ENCODE data around the gene WDR72.

The WDR72 gene

DNA sequence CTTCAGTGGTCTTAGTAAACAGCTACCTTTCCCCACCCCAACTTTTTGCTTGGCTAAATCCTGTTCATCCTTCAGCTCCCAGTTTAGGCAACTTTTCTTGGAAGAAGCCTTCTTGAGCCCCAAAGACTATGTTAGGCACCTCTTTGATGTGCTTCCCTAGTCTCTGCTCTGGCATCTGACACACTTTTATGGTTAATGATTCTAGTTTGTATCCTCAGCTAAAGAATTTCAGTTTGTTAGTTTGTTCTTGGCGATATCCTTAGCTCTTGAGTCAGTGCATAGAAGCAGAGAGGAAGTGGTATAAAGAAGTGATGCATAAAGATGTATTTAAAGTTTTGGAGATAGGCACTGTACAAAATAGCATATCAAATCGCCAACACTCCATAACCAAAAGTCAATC, 168.4 kb downstream of the WDR72 start:
- no peak for DNase-seq (ENCODE audit: low read depth, low spot score)
- Histone ChIP-seq H3K27ac (ENCODE audit: low read length) (no peak overlapping the region), H3K36me3 (ENCODE audit: control insufficient read depth, insufficient read depth, low read length) (no peaks in the 10 kb centered on the region), H3K9me3 (ENCODE audit: control insufficient read depth, insufficient read depth, low read length) (no peaks in the 10 kb centered on the region), H3K27me3 (ENCODE audit: control insufficient read depth, insufficient read depth, low read length) (no peaks in the 10 kb centered on the region), H3K4me3 (ENCODE audit: low read length) (no peak overlapping the region), H3K4me1 (ENCODE audit: control insufficient read depth, insufficient read depth, low read length) (no peaks in the 10 kb centered on the region)
- no CpG with 5 or more reads among the region's 2 CpGs for WGBS (ENCODE audit: insufficient coverage, insufficient read length)

DNA sequence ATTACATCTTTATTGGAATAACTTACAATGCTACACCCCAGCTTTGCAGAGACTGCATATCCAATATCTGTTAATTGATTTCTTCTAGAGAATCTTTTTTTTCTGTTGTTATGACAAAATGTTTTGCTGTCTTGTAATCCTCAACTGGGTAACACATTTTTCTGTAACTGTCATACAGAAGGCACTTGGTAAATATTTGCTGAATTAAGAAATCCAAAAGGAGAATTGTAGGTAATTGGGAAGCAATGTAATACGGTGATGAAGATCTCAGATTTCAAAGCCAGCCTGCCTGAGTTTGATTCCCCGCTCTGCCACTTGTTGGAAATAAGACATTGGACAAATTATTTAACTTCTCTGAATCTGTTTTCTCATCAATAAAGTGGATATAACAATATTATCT, 169.1 kb downstream of the WDR72 start:
- Histone ChIP-seq H3K27me3 (ENCODE audit: control insufficient read depth, insufficient read depth, low read length) (no peaks in the 10 kb centered on the region), H3K27ac (ENCODE audit: low read length) (no peak overlapping the region), H3K36me3 (ENCODE audit: control insufficient read depth, insufficient read depth, low read length) (no peaks in the 10 kb centered on the region), H3K4me1 (ENCODE audit: control insufficient read depth, insufficient read depth, low read length) (no peaks in the 10 kb centered on the region), H3K4me3 (ENCODE audit: low read length) (no peak overlapping the region), H3K9me3 (ENCODE audit: control insufficient read depth, insufficient read depth, low read length) (no peaks in the 10 kb centered on the region)
- WGBS (ENCODE audit: insufficient coverage, insufficient read length): no CpG with 5 or more reads among the region's 2 CpGs
- DNase-seq (ENCODE audit: low read depth, low spot score): no peak

DNA sequence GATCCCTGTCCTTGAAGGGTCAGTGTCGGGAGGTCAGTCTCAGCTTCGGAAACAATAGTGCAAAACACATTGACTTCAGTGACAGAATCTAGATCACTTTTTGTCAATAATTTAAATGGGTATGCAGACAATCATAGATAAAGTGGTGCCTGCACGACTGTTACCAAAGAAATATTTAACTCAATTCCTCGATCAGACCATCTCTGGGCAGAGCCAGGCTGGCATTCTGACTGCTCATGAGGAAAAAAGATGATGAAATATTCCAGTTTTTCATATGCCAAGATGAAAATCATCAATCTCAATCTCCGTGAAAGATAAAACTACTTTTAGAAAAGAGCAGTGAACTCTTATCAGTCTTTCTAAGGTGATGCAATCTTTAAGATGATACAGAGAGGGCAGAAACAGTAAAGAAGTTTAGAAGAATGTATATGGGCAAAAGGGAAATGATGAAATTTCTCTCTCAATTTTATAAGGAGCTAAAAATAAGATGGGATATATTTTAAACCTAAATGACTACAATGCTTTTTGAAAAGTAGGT, 169.9 kb downstream of the WDR72 start:
- no peaks in the 10 kb centered on the region for H3K9me3 ChIP-seq (ENCODE audit: control insufficient read depth, insufficient read depth, low read length)
- WGBS (ENCODE audit: insufficient coverage, insufficient read length): no CpG with 5 or more reads among the region's 5 CpGs
- no peak for DNase-seq (ENCODE audit: low read depth, low spot score)
- no peaks in the 10 kb centered on the region for H3K4me1 ChIP-seq (ENCODE audit: control insufficient read depth, insufficient read depth, low read length)
- H3K4me3 ChIP-seq (ENCODE audit: low read length): no peak overlapping the region
- no peaks in the 10 kb centered on the region for H3K27me3 ChIP-seq (ENCODE audit: control insufficient read depth, insufficient read depth, low read length)
- H3K27ac ChIP-seq (ENCODE audit: low read length): no peak overlapping the region
- no peaks in the 10 kb centered on the region for H3K36me3 ChIP-seq (ENCODE audit: control insufficient read depth, insufficient read depth, low read length)

DNA sequence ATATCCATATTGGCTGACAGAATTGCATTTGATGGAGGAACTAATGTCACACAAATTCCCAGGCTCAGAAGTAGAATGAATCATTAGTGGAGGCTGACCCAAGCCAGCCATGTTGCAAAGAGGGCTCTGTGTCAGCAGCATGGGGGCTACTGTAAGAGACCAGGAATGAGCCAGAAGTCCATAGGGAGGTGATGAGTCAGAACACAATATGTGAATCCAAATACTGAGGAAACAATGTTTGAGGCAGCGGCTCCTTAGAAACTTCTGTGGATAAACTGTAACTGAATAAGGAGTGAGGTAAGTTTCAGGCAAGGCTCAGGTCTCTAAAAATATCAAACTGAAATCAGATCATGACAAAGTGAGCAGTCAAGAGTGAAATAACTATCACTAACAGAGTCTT, 170.7 kb downstream of the WDR72 start:
- H3K27me3 ChIP-seq (ENCODE audit: control insufficient read depth, insufficient read depth, low read length): no peaks in the 10 kb centered on the region
- no peak overlapping the region for H3K4me3 ChIP-seq (ENCODE audit: low read length)
- no CpG with 5 or more reads among the region's 1 CpG for WGBS (ENCODE audit: insufficient coverage, insufficient read length)
- no peak for DNase-seq (ENCODE audit: low read depth, low spot score)
- H3K27ac ChIP-seq (ENCODE audit: low read length): no peak overlapping the region
- H3K9me3 ChIP-seq (ENCODE audit: control insufficient read depth, insufficient read depth, low read length): no peaks in the 10 kb centered on the region
- H3K36me3 ChIP-seq (ENCODE audit: control insufficient read depth, insufficient read depth, low read length): no peaks in the 10 kb centered on the region
- no peaks in the 10 kb centered on the region for H3K4me1 ChIP-seq (ENCODE audit: control insufficient read depth, insufficient read depth, low read length)

DNA sequence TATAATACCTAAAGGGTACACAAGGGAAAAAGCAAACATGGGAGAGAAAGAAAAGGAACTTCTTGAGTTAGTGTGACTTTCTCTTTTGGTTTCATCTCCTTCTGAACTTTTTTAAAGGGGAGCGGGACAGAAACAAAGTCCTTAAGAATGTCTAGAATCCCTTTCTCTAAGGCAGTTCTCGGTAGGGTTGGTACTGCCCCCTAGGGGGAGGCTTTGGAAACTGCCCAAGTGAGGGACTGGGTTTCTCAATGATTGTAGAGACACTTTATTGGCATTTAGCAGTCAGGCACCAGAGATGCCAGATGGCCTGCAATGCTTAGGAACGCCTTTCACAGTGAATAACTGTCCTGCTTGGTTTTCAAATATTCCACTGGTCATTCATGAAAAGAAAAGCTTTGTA, 172.7 kb downstream of the WDR72 start:
- Histone ChIP-seq H3K36me3 (ENCODE audit: control insufficient read depth, insufficient read depth, low read length) (no peaks in the 10 kb centered on the region), H3K4me1 (ENCODE audit: control insufficient read depth, insufficient read depth, low read length) (no peaks in the 10 kb centered on the region), H3K27ac (ENCODE audit: low read length) (no peak overlapping the region), H3K9me3 (ENCODE audit: control insufficient read depth, insufficient read depth, low read length) (no peaks in the 10 kb centered on the region), H3K4me3 (ENCODE audit: low read length) (no peak overlapping the region), H3K27me3 (ENCODE audit: control insufficient read depth, insufficient read depth, low read length) (no peaks in the 10 kb centered on the region)
- WGBS (ENCODE audit: insufficient coverage, insufficient read length): no CpG with 5 or more reads among the region's 3 CpGs
- DNase-seq (ENCODE audit: low read depth, low spot score): peak; percentile 74

DNA sequence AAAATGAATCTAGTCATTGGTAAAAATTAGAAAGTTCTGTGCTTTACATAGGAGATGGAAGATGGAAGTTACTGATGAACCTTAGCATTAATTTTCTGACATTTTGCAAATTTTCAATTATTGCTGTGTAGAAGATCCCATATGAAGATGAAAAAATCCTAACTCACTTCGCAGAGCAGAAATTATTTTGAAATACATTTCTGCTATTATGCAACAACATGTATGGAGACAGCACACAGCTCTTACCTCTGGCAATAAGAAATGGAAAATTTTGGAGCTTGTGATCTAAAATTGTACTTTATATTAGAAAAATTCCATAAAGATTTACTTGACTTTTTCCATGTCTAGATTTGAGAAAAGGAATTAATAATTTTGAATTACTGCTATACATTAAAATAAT, 177.9 kb downstream of the WDR72 start:
- Histone ChIP-seq H3K27ac (ENCODE audit: low read length) (no peak overlapping the region), H3K27me3 (ENCODE audit: control insufficient read depth, insufficient read depth, low read length) (no peaks in the 10 kb centered on the region), H3K4me3 (ENCODE audit: low read length) (no peak overlapping the region), H3K4me1 (ENCODE audit: control insufficient read depth, insufficient read depth, low read length) (no peaks in the 10 kb centered on the region), H3K36me3 (ENCODE audit: control insufficient read depth, insufficient read depth, low read length) (no peaks in the 10 kb centered on the region), H3K9me3 (ENCODE audit: control insufficient read depth, insufficient read depth, low read length) (no peaks in the 10 kb centered on the region)
- no CpG with 5 or more reads among the region's 1 CpG for WGBS (ENCODE audit: insufficient coverage, insufficient read length)
- DNase-seq (ENCODE audit: low read depth, low spot score): no peak

DNA sequence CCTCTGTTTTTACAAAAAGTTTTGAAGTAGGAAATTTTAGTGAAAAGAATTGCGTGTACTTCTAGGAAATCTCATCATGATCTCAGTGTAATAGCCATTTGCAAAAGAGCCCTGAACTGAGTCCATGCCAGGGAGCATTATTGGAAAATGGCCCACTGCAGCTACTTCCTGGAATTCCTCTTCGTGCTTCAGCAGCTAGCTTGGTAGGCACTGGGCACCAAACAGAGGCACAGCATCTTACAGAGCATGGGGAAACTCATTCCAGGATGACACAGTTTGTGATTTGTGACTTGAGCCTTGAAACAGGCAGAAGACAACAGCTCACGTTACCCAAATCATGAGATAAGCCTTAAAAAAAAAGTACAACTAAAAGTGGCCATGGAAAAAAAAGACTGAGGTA, 179.1 kb downstream of the WDR72 start:
- no CpG with 5 or more reads among the region's 3 CpGs for WGBS (ENCODE audit: insufficient coverage, insufficient read length)
- Histone ChIP-seq H3K4me3 (ENCODE audit: low read length) (no peak overlapping the region), H3K27me3 (ENCODE audit: control insufficient read depth, insufficient read depth, low read length) (no peaks in the 10 kb centered on the region), H3K4me1 (ENCODE audit: control insufficient read depth, insufficient read depth, low read length) (no peaks in the 10 kb centered on the region), H3K36me3 (ENCODE audit: control insufficient read depth, insufficient read depth, low read length) (no peaks in the 10 kb centered on the region), H3K27ac (ENCODE audit: low read length) (no peak overlapping the region), H3K9me3 (ENCODE audit: control insufficient read depth, insufficient read depth, low read length) (no peaks in the 10 kb centered on the region)
- DNase-seq (ENCODE audit: low read depth, low spot score): no peak

DNA sequence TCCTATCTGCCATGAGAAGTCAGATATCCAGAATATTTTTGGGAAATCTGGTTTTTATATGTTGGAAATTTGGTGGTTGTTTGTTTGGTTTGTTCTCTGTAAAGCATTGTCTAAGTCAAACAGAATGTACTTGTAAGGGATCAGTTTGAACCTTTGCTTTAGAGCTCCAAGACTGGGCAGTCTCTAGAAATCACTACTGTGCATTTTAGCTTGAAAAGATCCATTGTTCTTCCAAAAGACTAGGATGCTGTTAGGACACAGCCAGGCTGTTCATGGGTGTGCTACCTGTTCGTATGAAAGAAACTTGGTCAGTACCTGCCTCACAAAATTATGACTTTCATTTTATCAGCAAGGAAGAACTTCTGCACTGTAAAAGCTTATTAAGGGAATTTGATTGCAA, 182.6 kb downstream of the WDR72 start:
- H3K4me1 ChIP-seq (ENCODE audit: control insufficient read depth, insufficient read depth, low read length): no peaks in the 10 kb centered on the region
- H3K9me3 ChIP-seq (ENCODE audit: control insufficient read depth, insufficient read depth, low read length): no peaks in the 10 kb centered on the region
- no peak for DNase-seq (ENCODE audit: low read depth, low spot score)
- H3K27ac ChIP-seq (ENCODE audit: low read length): no peak overlapping the region
- H3K27me3 ChIP-seq (ENCODE audit: control insufficient read depth, insufficient read depth, low read length): no peaks in the 10 kb centered on the region
- H3K36me3 ChIP-seq (ENCODE audit: control insufficient read depth, insufficient read depth, low read length): no peaks in the 10 kb centered on the region
- WGBS (ENCODE audit: insufficient coverage, insufficient read length): no CpG with 5 or more reads among the region's 1 CpG
- no peak overlapping the region for H3K4me3 ChIP-seq (ENCODE audit: low read length)

DNA sequence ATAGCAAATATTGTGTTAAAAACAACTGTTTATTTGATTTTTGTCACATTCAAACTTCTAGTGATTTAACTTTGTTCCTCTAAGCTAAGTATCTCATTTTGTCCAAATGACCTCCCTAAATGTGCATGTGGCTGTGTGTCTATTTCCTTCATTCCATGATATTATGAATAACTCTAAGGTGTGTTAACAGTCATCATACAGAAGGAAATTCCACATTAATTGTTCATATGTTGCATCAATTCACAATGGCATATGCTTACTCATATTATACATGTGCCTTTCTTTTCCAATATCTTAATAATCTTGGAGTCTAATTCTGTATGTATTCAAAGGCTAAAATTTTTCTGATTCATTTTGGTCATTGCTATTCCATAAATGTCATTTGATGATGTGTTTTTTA, 186.4 kb downstream of the WDR72 start:
- Histone ChIP-seq H3K4me1 (ENCODE audit: control insufficient read depth, insufficient read depth, low read length) (no peaks in the 10 kb centered on the region), H3K27ac (ENCODE audit: low read length) (no peak overlapping the region), H3K36me3 (ENCODE audit: control insufficient read depth, insufficient read depth, low read length) (no peaks in the 10 kb centered on the region), H3K4me3 (ENCODE audit: low read length) (no peak overlapping the region), H3K9me3 (ENCODE audit: control insufficient read depth, insufficient read depth, low read length) (no peaks in the 10 kb centered on the region), H3K27me3 (ENCODE audit: control insufficient read depth, insufficient read depth, low read length) (no peaks in the 10 kb centered on the region)
- DNase-seq (ENCODE audit: low read depth, low spot score): no peak

DNA sequence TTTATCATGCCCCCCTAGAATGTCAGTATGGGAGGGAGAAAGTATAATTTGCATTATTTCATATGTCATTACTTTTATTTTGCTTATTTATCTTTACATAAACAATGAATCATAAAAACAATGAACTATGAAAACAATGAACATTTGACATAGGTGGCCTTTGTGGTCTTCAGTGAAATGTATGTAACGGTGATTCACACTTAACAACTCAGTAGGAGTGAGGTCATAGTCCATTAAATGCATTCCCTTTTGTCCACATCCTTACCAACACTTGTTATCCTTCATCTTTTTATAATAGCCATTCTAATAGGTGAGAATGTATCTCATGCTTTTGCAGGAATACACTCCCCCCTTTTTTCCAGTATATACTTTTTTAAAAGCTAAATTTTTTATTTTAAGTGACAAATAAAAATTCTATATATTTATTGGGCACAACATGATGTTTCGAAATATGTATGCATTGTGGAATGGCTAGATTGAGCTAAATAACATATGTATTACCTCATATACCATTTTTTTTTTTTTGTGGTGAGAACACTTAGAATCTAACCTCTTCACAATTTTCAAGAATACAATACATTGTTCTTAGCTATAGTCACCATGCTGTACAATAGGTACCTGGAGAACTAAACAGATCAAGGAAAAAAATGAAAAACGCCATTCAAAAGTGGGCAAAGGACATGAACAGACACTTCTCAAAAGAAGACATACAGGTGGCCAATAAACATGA, 189.5 kb downstream of the WDR72 start:
- DNase-seq (ENCODE audit: low read depth, low spot score): no peak
- WGBS (ENCODE audit: insufficient coverage, insufficient read length): no CpG with 5 or more reads among the region's 3 CpGs

DNA sequence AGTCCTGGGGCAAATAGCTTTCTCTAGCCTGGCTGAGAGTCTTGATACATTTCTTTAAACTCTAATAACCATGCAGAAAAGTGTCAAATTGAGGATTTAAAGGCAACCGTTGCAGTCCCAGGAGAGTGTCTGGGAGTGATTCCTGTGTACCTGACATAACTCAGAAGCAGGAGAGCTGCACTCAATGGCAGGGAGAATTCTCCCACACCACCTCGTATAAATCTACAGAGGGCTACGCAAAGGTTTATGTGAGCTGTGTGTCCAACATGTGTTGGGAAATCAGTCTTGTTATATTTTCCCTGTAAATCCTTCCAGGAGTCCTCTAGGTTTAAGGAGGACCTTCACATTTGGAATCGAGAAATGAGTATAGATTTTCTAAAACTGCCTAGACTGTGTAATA, 192.6 kb downstream of the WDR72 start:
- WGBS (ENCODE audit: insufficient coverage, insufficient read length): no CpG with 5 or more reads among the region's 4 CpGs
- no peaks in the 10 kb centered on the region for H3K36me3 ChIP-seq (ENCODE audit: control insufficient read depth, insufficient read depth, low read length)
- no peaks in the 10 kb centered on the region for H3K9me3 ChIP-seq (ENCODE audit: control insufficient read depth, insufficient read depth, low read length)
- H3K4me1 ChIP-seq (ENCODE audit: control insufficient read depth, insufficient read depth, low read length): no peaks in the 10 kb centered on the region
- H3K4me3 ChIP-seq (ENCODE audit: low read length): no peak overlapping the region
- H3K27me3 ChIP-seq (ENCODE audit: control insufficient read depth, insufficient read depth, low read length): no peaks in the 10 kb centered on the region
- no peak overlapping the region for H3K27ac ChIP-seq (ENCODE audit: low read length)
- DNase-seq (ENCODE audit: low read depth, low spot score): no peak

More for the DNA sequence above, 189.5 kb downstream of the WDR72 start:
- no peak overlapping the region for H3K27ac ChIP-seq (ENCODE audit: low read length)
- no peaks in the 10 kb centered on the region for H3K9me3 ChIP-seq (ENCODE audit: control insufficient read depth, insufficient read depth, low read length)
- no peak overlapping the region for H3K4me3 ChIP-seq (ENCODE audit: low read length)
- no peaks in the 10 kb centered on the region for H3K27me3 ChIP-seq (ENCODE audit: control insufficient read depth, insufficient read depth, low read length)
- no peaks in the 10 kb centered on the region for H3K36me3 ChIP-seq (ENCODE audit: control insufficient read depth, insufficient read depth, low read length)
- H3K4me1 ChIP-seq (ENCODE audit: control insufficient read depth, insufficient read depth, low read length): no peaks in the 10 kb centered on the region

Data from iPS DF 6.9 (cell line).